HFFc6 (cell line): ENCODE results near the gene RNF8. TPM values are rescaled to one million over a fixed set of nuclear protein-coding genes. Genes with fewer than 3 reads are reported as not detected.
A peak's percentile ranks its signal among the peaks of the same experiment; 100 is the strongest.
"Not testable (repeated sequence)": the region's sequence is repeated elsewhere in the genome, so short reads cannot be mapped to it uniquely, and the experiment has no call there.

Source experiments
- DNase-seq: peaks from one replicate; pipeline ENCODE4 v3.0.0-alpha.2; 2018
- H3K27ac Mint-ChIP-seq: 2 replicates; pipeline ENCODE4 v1.8.0; 2020; ENCODE audit warnings: mild to moderate bottlenecking, mixed read lengths
- H3K27me3 Mint-ChIP-seq: 2 replicates; pipeline ENCODE4 v1.8.0; 2021; ENCODE audit warnings: mild to moderate bottlenecking, moderate library complexity, mixed read lengths; ENCODE audit not compliant: insufficient read depth
- H3K36me3 Mint-ChIP-seq: 2 replicates; pipeline ENCODE4 v1.8.0; 2021; ENCODE audit warnings: low read depth, mixed read lengths
- H3K4me1 Mint-ChIP-seq: 2 replicates; pipeline ENCODE4 v1.8.0; 2020; ENCODE audit warnings: low read depth, mixed read lengths
- H3K4me3 Mint-ChIP-seq: 2 replicates; pipeline ENCODE4 v1.8.0; 2020; ENCODE audit warnings: mild to moderate bottlenecking, moderate library complexity, mixed read lengths
- H3K9me3 Mint-ChIP-seq: 2 replicates; pipeline ENCODE4 v1.8.0; 2020; ENCODE audit warnings: mild to moderate bottlenecking, mixed read lengths
- total RNA-seq, 6 experiments: library from RNA; stranded (reverse); fragmentation: NEBNext Ultra II Directional; extraction: Animal tissue kit (Norgen Biotek cat#: 25700); gene quantifications; 2 replicates in 1 of 6; 3 replicates in 5 of 6; pipeline ENCODE4 v1.2.3, GENCODE V29; 2021
- TF ChIP-seq, protein P1 (sequence below): fragments of 200-600 bp; sonication (generic); IDR thresholded peaks from 2 replicates; pipeline ENCODE4 v1.5.0; 2021; ENCODE audit warnings: antibody characterized with exemption, mild to moderate bottlenecking

Gene RNF8
- total RNA-seq, 6 experiments from 2014 or later: 14.1 to 18.5 (median 17.5) TPM

DNA sequence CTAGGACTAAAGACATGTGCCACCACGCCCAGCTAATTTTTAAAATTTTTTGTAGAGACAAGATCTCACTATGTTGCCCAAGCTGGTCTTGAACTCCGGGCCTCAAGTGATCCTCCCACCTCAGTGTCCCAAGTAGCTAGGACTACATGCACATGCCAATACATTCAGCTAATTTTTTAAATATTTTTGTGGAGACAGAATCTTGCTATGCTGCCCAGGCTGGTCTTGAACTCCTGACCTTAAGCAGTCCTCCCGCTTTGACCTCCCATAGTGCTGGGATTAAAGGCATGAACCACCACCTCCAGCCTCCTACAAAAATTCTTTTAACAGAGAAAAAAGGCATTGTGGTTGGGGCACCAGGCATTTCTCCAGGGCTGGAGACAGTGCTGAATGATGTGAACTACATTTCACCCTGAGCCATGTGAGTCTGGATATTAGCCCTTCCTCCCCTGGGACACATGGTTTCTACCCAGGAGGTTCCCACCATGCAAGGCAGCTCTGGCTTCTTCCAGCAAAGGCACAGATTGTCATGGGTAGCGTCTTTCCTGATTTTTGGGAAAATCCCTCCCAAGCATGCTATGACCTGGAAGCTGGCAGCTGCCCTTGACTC lies 42.9 kb downstream of the RNF8 start:
- DNase-seq: peak; percentile 3
- no peaks in the 10 kb centered on the region for H3K4me1 Mint-ChIP-seq
- H3K9me3 Mint-ChIP-seq: no peaks in the 10 kb centered on the region
- H3K4me3 Mint-ChIP-seq: no peak overlapping the region
- H3K36me3 Mint-ChIP-seq: no peaks in the 10 kb centered on the region
- TF ChIP-seq, protein P1, sequence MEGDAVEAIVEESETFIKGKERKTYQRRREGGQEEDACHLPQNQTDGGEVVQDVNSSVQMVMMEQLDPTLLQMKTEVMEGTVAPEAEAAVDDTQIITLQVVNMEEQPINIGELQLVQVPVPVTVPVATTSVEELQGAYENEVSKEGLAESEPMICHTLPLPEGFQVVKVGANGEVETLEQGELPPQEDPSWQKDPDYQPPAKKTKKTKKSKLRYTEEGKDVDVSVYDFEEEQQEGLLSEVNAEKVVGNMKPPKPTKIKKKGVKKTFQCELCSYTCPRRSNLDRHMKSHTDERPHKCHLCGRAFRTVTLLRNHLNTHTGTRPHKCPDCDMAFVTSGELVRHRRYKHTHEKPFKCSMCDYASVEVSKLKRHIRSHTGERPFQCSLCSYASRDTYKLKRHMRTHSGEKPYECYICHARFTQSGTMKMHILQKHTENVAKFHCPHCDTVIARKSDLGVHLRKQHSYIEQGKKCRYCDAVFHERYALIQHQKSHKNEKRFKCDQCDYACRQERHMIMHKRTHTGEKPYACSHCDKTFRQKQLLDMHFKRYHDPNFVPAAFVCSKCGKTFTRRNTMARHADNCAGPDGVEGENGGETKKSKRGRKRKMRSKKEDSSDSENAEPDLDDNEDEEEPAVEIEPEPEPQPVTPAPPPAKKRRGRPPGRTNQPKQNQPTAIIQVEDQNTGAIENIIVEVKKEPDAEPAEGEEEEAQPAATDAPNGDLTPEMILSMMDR: no peak
- H3K27me3 Mint-ChIP-seq: peaks cover 14% of the 10 kb centered on the region
- H3K27ac Mint-ChIP-seq: no peak overlapping the region

DNA sequence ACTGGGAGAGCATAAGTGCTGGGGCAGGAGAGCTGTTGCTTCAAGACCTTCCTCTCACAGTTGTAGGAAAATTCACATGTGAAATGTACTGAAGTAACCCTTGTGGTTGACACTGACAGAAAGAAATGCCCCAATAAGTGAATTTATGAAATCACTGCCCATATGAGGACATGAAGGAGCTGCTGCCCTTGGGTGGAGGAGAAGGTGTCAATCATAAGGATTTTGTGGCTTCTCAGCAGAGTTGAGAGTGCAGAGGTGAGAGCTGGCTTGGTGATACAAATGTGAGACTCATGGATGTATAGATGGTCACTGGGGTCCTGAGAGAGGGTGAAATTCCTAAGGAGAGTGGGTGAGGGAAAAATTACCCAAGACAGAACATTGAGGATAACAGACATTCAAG lies 45.3 kb downstream of the RNF8 start:
- Mint-ChIP-seq H3K36me3 (no peaks in the 10 kb centered on the region), H3K9me3 (no peaks in the 10 kb centered on the region), H3K27ac (no peak overlapping the region), H3K27me3 (peaks cover 17% of the 10 kb centered on the region), H3K4me3 (no peak overlapping the region), H3K4me1 (no peaks in the 10 kb centered on the region)
- no peak for DNase-seq
- TF ChIP-seq, protein P1: no peak

DNA sequence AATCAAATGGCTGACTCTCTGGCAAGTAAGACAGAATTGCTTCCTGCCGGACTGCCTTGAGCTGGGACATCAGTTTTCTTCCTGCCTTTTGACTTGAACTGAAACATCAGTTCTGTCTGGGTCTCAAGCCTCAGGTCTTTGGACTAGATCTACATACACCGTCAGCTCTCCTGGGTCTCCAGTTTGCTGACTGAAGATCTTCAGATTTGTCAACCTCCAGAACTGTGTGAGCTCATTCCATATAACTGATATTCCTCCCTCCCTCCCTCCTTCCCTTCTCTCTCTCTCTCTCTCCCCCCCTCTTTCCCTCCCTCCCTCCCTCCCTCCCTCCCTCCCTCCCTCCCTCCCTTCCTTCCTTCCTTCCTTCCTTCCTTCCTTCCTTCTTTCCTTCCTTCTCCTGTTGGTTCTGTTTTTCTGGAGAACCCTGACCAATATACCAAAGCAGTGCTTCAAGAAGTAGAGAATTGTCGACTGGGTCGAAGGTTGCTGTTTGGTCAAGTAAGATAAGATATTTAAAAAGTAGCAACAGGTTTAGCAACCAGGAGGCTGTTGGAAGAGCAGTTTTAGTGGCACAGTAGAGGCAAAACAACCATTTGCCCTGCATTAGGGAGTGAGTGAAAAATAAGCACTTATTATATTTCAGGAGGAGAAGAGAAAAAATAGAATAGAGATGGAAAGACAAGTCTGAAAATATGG lies 46.2 kb downstream of the RNF8 start:
- H3K4me3 Mint-ChIP-seq: no peak overlapping the region
- no peaks in the 10 kb centered on the region for H3K4me1 Mint-ChIP-seq
- peaks cover 18% of the 10 kb centered on the region for H3K27me3 Mint-ChIP-seq
- no peaks in the 10 kb centered on the region for H3K36me3 Mint-ChIP-seq
- H3K27ac Mint-ChIP-seq: no peak overlapping the region
- TF ChIP-seq, protein P1: no peak
- H3K9me3 Mint-ChIP-seq: no peaks in the 10 kb centered on the region
- no peak for DNase-seq

DNA sequence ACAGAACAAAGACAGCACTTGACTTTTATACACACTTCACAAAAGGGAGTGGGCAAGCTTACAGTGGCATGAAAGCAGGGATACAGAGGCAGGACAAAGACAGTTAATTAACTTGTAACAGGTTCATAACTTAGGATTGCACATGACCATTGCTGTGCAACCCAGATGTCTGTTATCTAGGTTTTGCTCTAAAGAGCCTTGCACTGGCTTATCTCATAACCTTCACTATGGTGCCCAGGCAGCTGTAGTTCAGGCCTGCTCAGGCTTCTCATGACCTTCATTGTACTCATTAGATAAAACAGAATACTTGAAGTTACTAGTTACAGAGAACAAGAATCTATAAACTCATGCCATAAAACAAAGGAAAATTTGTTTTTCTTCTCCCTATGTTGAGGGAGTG lies 47.9 kb downstream of the RNF8 start:
- not testable (repeated sequence) for DNase-seq, H3K4me1 Mint-ChIP-seq, H3K36me3 Mint-ChIP-seq, H3K27ac Mint-ChIP-seq, H3K9me3 Mint-ChIP-seq, H3K4me3 Mint-ChIP-seq
- peaks cover 20% of the 10 kb centered on the region for H3K27me3 Mint-ChIP-seq

DNA sequence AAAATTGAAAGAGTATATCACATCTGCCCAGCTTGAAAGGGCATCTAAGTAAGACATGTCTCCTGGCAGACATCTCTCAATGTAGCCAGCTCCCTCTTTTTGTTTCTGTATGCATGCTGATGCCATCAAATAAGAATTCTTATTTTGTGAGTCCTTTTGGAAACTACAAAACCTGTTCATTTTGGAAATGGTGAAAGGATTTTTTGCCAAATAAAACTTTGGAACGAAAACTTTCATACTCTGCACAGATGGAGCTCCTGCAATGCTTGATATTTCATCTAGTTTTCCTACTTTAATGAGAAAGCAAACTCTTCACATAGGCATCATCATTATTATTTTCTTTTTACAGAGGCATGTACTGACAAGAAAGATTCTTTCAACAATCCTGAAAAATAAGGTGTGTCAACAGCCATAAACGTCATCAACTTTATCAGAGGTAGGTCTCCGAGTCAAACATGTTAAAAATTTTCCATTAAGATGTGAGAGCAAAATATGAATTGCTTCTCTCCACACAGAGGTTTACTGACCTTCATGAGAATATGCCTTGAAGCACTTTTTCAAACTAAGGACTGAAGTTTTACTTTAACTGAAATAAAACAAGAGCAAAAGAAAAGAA lies 53.1 kb downstream of the RNF8 start:
- no peak overlapping the region for H3K27ac Mint-ChIP-seq

More for the DNA sequence above, 53.1 kb downstream of the RNF8 start:
- H3K9me3 Mint-ChIP-seq: no peaks in the 10 kb centered on the region
- TF ChIP-seq, protein P1: no peak
- H3K36me3 Mint-ChIP-seq: no peaks in the 10 kb centered on the region
- no peaks in the 10 kb centered on the region for H3K4me1 Mint-ChIP-seq
- H3K4me3 Mint-ChIP-seq: no peak overlapping the region
- H3K27me3 Mint-ChIP-seq: peaks cover 18% of the 10 kb centered on the region
- no peak for DNase-seq
